WTC11 (cell line): ENCODE data around the gene KRI1. TPM values are rescaled to one million over a fixed set of nuclear protein-coding genes. Genes with fewer than 3 reads are reported as not detected.

ENCODE experiments used
- ATAC-seq: fragments of 200-7000 bp; cut with Tn5 transposase; 2 replicates; pipeline ENCODE4 v1.10.0; 2021; ENCODE audit warnings: mild to moderate bottlenecking, moderate library complexity
- CTCF ChIA-PET: fragments of 300-600 bp; sonication (Branson Sonifier 250); formaldehyde crosslinking; loops from one replicate; lab custom pipeline; 2021; ENCODE audit warnings: antibody characterized with exemption; lab: Charles Lee
- POLR2A ChIA-PET: fragments of 350-600 bp; sonication (Branson Sonifier 250); formaldehyde crosslinking; loops from one replicate; lab custom pipeline; 2021; ENCODE audit warnings: antibody characterized with exemption; lab: Charles Lee
- DNase-seq: peaks from one replicate; pipeline ENCODE4 v3.0.0; 2021; ENCODE audit warnings: low spot score
- H3K27ac Mint-ChIP-seq: 2 replicates; pipeline ENCODE4 v1.8.0; 2021; ENCODE audit warnings: mixed read lengths
- H3K27me3 Mint-ChIP-seq: 2 replicates; pipeline ENCODE4 v1.8.0; 2021; ENCODE audit warnings: low read depth, mild to moderate bottlenecking, moderate library complexity, mixed read lengths
- H3K36me3 Mint-ChIP-seq: 2 replicates; pipeline ENCODE4 v1.8.0; 2021; ENCODE audit warnings: mixed read lengths
- H3K4me1 Mint-ChIP-seq: 2 replicates; pipeline ENCODE4 v1.8.0; 2022; ENCODE audit warnings: mixed read lengths
- H3K4me3 Mint-ChIP-seq: 2 replicates; pipeline ENCODE4 v1.8.0; 2021; ENCODE audit warnings: mild to moderate bottlenecking, moderate library complexity, mixed read lengths
- H3K9me3 Mint-ChIP-seq: 2 replicates; pipeline ENCODE4 v1.8.0; 2021; ENCODE audit warnings: mixed read lengths
- CBFB ChIP-seq: sonication (generic); formaldehyde crosslinking; IDR thresholded peaks from 2 replicates; pipeline ENCODE4 v1.8.1; 2022; ENCODE audit warnings: mild to moderate bottlenecking, low read depth, missing genetic modification reagents
- FOXJ3 ChIP-seq: sonication (generic); formaldehyde crosslinking; IDR thresholded peaks from 2 replicates; pipeline ENCODE4 v1.9.0; 2021; ENCODE audit warnings: missing genetic modification reagents, mild to moderate bottlenecking, borderline replicate concordance
- GTF2I ChIP-seq: fragments of 250-450 bp; sonication (Bioruptor Pico); conservative IDR thresholded peaks from 2 replicates; pipeline ENCODE4 v1.4.0; 2021; ENCODE audit warnings: mild to moderate bottlenecking
- IRF2 ChIP-seq: sonication (generic); formaldehyde crosslinking; IDR thresholded peaks from 2 replicates; pipeline ENCODE4 v1.8.0; 2022; ENCODE audit warnings: low read depth, missing genetic modification reagents, borderline replicate concordance
- NR1H2 ChIP-seq: sonication (generic); formaldehyde crosslinking; IDR thresholded peaks from 2 replicates; pipeline ENCODE4 v1.9.0; 2021; ENCODE audit warnings: mild to moderate bottlenecking, moderate library complexity, missing genetic modification reagents
- RELA ChIP-seq: sonication (generic); formaldehyde crosslinking; IDR thresholded peaks from 2 replicates; pipeline ENCODE4 v1.8.1; 2022; ENCODE audit warnings: missing genetic modification reagents, mild to moderate bottlenecking, borderline replicate concordance
- SMAD4 ChIP-seq: sonication (generic); formaldehyde crosslinking; IDR thresholded peaks from 2 replicates; pipeline ENCODE4 v1.8.0; 2022; ENCODE audit warnings: mild to moderate bottlenecking, missing genetic modification reagents
- SOX15 ChIP-seq: fragments of 250-450 bp; sonication (Bioruptor Pico); IDR thresholded peaks from 2 replicates; pipeline ENCODE4 v1.9.0; 2021; ENCODE audit warnings: mild to moderate bottlenecking
- ZNF121 ChIP-seq: sonication (generic); formaldehyde crosslinking; IDR thresholded peaks from 2 replicates; pipeline ENCODE4 v1.8.0; 2023; ENCODE audit warnings: missing genetic modification reagents
- ZNF138 ChIP-seq: sonication (generic); formaldehyde crosslinking; conservative IDR thresholded peaks from 2 replicates; pipeline ENCODE4 v1.8.1; 2022; ENCODE audit warnings: mild to moderate bottlenecking, moderate library complexity, missing genetic modification reagents
- ZNF317 ChIP-seq: sonication (generic); formaldehyde crosslinking; IDR thresholded peaks from 2 replicates; pipeline ENCODE4 v1.8.1; 2023; ENCODE audit warnings: low read depth, mild to moderate bottlenecking, moderate library complexity, missing genetic modification reagents, borderline replicate concordance
- total RNA-seq: library from RNA; stranded (reverse); gene quantifications from 3 replicates; pipeline ENCODE4 v1.2.3, GENCODE V29; 2021
- TF ChIP-seq, protein P1 (sequence below): sonication (generic); formaldehyde crosslinking; IDR thresholded peaks from 2 replicates; pipeline ENCODE4 v1.8.1; 2022; ENCODE audit warnings: mild to moderate bottlenecking, moderate library complexity, missing genetic modification reagents
- TF ChIP-seq, protein P2 (sequence below): fragments of 250-450 bp; sonication (Bioruptor Pico); IDR thresholded peaks from 2 replicates; pipeline ENCODE4 v1.9.0; 2021; ENCODE audit warnings: moderate library complexity, mild to moderate bottlenecking, inconsistent platforms, borderline replicate concordance
- TF ChIP-seq, protein P3 (sequence below): sonication (generic); formaldehyde crosslinking; IDR thresholded peaks from 2 replicates; pipeline ENCODE4 v1.8.0; 2022; ENCODE audit warnings: mild to moderate bottlenecking, missing genetic modification reagents
- TF ChIP-seq, protein P4 (sequence below): sonication (generic); formaldehyde crosslinking; IDR thresholded peaks from 2 replicates; pipeline ENCODE4 v1.8.1; 2023; ENCODE audit warnings: mild to moderate bottlenecking, missing genetic modification reagents, borderline replicate concordance
- TF ChIP-seq, protein P5 (sequence below): sonication (generic); formaldehyde crosslinking; IDR thresholded peaks from 2 replicates; pipeline ENCODE4 v1.8.0; 2022; ENCODE audit warnings: mild to moderate bottlenecking, missing genetic modification reagents
- TF ChIP-seq, protein P6 (sequence below): sonication (generic); formaldehyde crosslinking; IDR thresholded peaks from 2 replicates; pipeline ENCODE4 v1.8.1; 2023; ENCODE audit warnings: mild to moderate bottlenecking, missing genetic modification reagents, moderate library complexity
- TF ChIP-seq, protein P7 (sequence below): sonication (generic); formaldehyde crosslinking; IDR thresholded peaks from 2 replicates; pipeline ENCODE4 v1.8.0; 2023; ENCODE audit warnings: missing genetic modification reagents
- TF ChIP-seq, protein P8 (sequence below): sonication (generic); formaldehyde crosslinking; IDR thresholded peaks from 2 replicates; pipeline ENCODE4 v1.8.1; 2022; ENCODE audit warnings: mild to moderate bottlenecking, missing genetic modification reagents, moderate library complexity, borderline replicate concordance

The KRI1 gene
- total RNA-seq, 1 experiment from 2014 or later, result 43.6 TPM

DNA sequence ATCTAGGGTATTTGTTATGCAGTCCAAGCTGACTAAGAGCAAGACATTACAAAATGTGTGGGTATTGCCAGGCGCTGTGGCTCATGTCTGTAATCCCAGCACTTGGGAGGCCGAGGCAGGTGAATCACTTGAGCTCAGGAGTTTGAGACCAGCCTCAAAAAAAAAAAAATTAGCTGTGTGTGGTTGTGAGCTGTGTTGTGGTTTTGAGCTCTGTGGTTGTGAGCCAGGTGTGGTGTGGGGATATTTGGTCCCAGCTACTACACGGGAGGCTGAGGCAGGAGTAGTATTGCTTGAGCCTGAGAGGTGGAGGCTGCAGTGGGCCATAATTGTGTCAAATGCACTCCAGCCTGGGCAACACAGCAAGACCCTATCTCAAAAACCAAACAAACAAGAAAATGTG is 57.1 kb downstream of the KRI1 start:
- peaks cover 19% of the 10 kb centered on the region for H3K27me3 Mint-ChIP-seq
- H3K27ac Mint-ChIP-seq, result no peak overlapping the region
- 0 out of 2 replicates have a peak, but pooled peaks cover 6% of the 10 kb centered on the region for H3K36me3 Mint-ChIP-seq
- 0 out of 2 replicates have a peak, but pooled peaks cover 3% of the 10 kb centered on the region for H3K9me3 Mint-ChIP-seq
- POLR2A ChIA-PET, result no interaction called here
- TF ChIP-seq, protein P1, sequence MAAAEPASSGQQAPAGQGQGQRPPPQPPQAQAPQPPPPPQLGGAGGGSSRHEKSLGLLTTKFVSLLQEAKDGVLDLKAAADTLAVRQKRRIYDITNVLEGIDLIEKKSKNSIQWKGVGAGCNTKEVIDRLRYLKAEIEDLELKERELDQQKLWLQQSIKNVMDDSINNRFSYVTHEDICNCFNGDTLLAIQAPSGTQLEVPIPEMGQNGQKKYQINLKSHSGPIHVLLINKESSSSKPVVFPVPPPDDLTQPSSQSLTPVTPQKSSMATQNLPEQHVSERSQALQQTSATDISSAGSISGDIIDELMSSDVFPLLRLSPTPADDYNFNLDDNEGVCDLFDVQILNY (CRISPR knock-in tag), result no peak
- TF ChIP-seq ZNF121 (CRISPR knock-in tag), result 0 out of 2 replicates have a peak, but pooled peaks have one; percentile 62
- no peak for ATAC-seq
- no peak overlapping the region for H3K4me3 Mint-ChIP-seq
- CTCF ChIA-PET, result interaction anchor here (0.6 to 4.1 kb wide), 5 partner anchors 8 to 356 kb away, joined by 3 to 23 read pairs (median 9); partner anchors contain the start of genes QTRT1 and S1PR5
- no peak for DNase-seq
- H3K4me1 Mint-ChIP-seq, result 0 out of 2 replicates have a peak, but pooled peaks cover 8% of the 10 kb centered on the region

DNA sequence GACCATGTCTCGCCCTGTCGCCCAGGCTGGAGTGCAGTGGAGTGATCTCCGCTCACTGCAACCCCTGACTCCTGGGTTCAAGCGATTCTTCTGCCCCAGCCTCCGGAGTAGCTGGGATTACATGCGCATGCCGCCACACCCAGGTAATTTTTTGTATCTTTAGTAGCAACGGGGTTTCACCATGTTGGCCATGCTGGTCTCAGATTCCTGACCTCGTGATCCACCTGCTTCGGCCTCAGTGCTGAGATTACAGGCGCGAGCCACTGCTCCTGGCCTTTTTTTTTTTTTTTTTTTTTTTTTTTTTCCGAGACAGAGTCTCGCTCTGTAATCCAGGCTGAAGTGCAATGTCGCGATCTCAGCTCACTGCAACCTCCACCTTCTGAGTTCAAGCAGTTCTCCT is 57.8 kb downstream of the KRI1 start:
- Mint-ChIP-seq H3K27ac (no peak overlapping the region; the same call in 1 of the 2 replicates), H3K9me3 (0 out of 2 replicates have a peak, but pooled peaks cover 3% of the 10 kb centered on the region), H3K4me3 (no peak overlapping the region), H3K27me3 (peaks cover 15% of the 10 kb centered on the region), H3K36me3 (0 out of 2 replicates have a peak, but pooled peaks cover 1% of the 10 kb centered on the region), H3K4me1 (0 out of 2 replicates have a peak, but pooled peaks cover 4% of the 10 kb centered on the region)
- POLR2A ChIA-PET, result interaction anchor here (0.6 kb wide), 2 partner anchors 12 to 542 kb away, joined by 3 to 4 read pairs; no protein-coding TSS in a partner anchor
- TF ChIP-seq, protein P2, sequence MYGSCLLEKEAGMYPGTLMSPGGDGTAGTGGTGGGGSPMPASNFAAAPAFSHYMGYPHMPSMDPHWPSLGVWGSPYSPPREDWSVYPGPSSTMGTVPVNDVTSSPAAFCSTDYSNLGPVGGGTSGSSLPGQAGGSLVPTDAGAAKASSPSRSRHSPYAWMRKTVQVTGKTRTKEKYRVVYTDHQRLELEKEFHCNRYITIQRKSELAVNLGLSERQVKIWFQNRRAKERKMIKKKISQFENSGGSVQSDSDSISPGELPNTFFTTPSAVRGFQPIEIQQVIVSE (CRISPR knock-in tag), result no peak
- TF ChIP-seq ZNF317 (no peak), IRF2 (CRISPR knock-in tag) (no peak), FOXJ3 (CRISPR knock-in tag) (no peak), RELA (CRISPR knock-in tag) (no peak), GTF2I (no peak), CBFB (CRISPR knock-in tag) (no peak), ZNF138 (CRISPR knock-in tag) (no peak), SMAD4 (no peak), NR1H2 (CRISPR knock-in tag) (no peak), SOX15 (CRISPR knock-in tag) (no peak)
- TF ChIP-seq, protein P3, sequence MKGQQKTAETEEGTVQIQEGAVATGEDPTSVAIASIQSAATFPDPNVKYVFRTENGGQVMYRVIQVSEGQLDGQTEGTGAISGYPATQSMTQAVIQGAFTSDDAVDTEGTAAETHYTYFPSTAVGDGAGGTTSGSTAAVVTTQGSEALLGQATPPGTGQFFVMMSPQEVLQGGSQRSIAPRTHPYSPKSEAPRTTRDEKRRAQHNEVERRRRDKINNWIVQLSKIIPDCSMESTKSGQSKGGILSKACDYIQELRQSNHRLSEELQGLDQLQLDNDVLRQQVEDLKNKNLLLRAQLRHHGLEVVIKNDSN (CRISPR knock-in tag), result no peak
- TF ChIP-seq, protein P4, sequence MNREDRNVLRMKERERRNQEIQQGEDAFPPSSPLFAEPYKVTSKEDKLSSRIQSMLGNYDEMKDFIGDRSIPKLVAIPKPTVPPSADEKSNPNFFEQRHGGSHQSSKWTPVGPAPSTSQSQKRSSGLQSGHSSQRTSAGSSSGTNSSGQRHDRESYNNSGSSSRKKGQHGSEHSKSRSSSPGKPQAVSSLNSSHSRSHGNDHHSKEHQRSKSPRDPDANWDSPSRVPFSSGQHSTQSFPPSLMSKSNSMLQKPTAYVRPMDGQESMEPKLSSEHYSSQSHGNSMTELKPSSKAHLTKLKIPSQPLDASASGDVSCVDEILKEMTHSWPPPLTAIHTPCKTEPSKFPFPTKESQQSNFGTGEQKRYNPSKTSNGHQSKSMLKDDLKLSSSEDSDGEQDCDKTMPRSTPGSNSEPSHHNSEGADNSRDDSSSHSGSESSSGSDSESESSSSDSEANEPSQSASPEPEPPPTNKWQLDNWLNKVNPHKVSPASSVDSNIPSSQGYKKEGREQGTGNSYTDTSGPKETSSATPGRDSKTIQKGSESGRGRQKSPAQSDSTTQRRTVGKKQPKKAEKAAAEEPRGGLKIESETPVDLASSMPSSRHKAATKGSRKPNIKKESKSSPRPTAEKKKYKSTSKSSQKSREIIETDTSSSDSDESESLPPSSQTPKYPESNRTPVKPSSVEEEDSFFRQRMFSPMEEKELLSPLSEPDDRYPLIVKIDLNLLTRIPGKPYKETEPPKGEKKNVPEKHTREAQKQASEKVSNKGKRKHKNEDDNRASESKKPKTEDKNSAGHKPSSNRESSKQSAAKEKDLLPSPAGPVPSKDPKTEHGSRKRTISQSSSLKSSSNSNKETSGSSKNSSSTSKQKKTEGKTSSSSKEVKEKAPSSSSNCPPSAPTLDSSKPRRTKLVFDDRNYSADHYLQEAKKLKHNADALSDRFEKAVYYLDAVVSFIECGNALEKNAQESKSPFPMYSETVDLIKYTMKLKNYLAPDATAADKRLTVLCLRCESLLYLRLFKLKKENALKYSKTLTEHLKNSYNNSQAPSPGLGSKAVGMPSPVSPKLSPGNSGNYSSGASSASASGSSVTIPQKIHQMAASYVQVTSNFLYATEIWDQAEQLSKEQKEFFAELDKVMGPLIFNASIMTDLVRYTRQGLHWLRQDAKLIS, result no peak
- TF ChIP-seq, protein P5, sequence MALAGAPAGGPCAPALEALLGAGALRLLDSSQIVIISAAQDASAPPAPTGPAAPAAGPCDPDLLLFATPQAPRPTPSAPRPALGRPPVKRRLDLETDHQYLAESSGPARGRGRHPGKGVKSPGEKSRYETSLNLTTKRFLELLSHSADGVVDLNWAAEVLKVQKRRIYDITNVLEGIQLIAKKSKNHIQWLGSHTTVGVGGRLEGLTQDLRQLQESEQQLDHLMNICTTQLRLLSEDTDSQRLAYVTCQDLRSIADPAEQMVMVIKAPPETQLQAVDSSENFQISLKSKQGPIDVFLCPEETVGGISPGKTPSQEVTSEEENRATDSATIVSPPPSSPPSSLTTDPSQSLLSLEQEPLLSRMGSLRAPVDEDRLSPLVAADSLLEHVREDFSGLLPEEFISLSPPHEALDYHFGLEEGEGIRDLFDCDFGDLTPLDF, result no peak
- TF ChIP-seq, protein P6, sequence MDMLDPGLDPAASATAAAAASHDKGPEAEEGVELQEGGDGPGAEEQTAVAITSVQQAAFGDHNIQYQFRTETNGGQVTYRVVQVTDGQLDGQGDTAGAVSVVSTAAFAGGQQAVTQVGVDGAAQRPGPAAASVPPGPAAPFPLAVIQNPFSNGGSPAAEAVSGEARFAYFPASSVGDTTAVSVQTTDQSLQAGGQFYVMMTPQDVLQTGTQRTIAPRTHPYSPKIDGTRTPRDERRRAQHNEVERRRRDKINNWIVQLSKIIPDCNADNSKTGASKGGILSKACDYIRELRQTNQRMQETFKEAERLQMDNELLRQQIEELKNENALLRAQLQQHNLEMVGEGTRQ (CRISPR knock-in tag), result no peak
- TF ChIP-seq, protein P7, sequence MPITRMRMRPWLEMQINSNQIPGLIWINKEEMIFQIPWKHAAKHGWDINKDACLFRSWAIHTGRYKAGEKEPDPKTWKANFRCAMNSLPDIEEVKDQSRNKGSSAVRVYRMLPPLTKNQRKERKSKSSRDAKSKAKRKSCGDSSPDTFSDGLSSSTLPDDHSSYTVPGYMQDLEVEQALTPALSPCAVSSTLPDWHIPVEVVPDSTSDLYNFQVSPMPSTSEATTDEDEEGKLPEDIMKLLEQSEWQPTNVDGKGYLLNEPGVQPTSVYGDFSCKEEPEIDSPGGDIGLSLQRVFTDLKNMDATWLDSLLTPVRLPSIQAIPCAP (CRISPR knock-in tag), result no peak
- TF ChIP-seq, protein P8, sequence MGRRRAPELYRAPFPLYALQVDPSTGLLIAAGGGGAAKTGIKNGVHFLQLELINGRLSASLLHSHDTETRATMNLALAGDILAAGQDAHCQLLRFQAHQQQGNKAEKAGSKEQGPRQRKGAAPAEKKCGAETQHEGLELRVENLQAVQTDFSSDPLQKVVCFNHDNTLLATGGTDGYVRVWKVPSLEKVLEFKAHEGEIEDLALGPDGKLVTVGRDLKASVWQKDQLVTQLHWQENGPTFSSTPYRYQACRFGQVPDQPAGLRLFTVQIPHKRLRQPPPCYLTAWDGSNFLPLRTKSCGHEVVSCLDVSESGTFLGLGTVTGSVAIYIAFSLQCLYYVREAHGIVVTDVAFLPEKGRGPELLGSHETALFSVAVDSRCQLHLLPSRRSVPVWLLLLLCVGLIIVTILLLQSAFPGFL, result no peak
- no peak for ATAC-seq
- no peak for DNase-seq
- CTCF ChIA-PET, result interaction anchor here (0.6 to 4.1 kb wide), 8 partner anchors 9 to 356 kb away, joined by 3 to 23 read pairs (median 4); partner anchors contain the start of genes QTRT1 and S1PR5
